ENCODE measurements around the gene ELMO1. TPM values are rescaled to one million over a fixed set of nuclear protein-coding genes. Genes with fewer than 3 reads are reported as not detected.

ELMO1 gene
- total RNA-seq, 1 donor from 2014 or later, result 11.4 TPM

DNA sequence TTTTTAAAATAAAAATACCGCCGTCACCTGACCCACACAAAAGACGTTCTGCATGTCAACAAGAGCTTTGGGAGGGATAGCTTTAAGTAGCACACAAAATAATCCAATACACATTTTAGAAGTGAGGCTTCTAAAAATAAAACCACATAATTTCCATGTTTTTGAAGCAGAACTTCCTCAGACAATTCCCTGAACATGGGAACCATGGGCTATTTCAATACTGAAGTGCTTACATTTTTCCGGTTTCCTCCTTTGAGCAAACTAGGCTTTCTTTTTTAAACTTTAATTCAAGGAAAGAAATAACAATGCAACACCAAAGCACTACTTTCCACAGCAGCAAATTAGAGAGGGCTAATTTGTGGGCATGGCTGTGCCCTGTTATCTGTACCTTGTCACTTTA lies 59.9 kb downstream of the ELMO1 start:
- intact Hi-C loops (cut with DNase I), result loop anchor here (5.0 kb wide), 1 partner anchor 58 kb away; the partner anchor contains the start of gene ELMO1
- DNase-seq (ENCODE audit: low spot score), result no peak

GRCh38 chr7:37385787-37386186 lies 62.9 kb downstream of the ELMO1 start:
- intact Hi-C loops (cut with DNase I), result loop anchor here (5.0 kb wide), 1 partner anchor 62 kb away; the partner anchor contains the start of gene ELMO1

DNA sequence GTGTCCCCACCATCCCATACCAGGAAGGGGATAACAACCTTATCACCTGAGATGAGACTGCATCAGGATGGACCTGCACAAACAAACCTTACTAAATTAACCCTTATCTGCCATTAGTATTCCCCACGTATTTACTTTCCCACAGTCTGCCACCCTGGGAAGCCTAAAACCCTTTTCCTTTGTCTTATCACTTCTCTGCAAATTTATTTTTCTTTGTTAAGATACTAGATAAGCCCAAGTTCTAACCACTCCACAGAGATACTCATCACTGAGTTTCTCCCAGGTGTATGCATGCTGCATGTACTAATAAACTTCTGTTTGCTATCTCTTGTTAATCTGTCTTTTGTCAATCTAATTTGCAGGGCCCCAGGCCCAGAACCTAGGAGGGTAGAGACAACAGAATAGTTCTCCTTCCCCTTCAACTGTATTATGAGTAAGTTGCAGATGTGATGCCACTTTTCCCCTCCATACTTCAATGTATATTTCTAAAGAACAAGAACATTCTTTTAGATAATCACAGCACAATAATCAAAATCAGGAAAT lies 66.0 kb downstream of the ELMO1 start:
- DNase-seq (ENCODE audit: low spot score), result no peak
- intact Hi-C loops (cut with DNase I), result no loop called here

More at GRCh38 chr7:37385787-37386186, 62.9 kb downstream of the ELMO1 start:
- DNase-seq (ENCODE audit: low spot score), result no peak

DNA sequence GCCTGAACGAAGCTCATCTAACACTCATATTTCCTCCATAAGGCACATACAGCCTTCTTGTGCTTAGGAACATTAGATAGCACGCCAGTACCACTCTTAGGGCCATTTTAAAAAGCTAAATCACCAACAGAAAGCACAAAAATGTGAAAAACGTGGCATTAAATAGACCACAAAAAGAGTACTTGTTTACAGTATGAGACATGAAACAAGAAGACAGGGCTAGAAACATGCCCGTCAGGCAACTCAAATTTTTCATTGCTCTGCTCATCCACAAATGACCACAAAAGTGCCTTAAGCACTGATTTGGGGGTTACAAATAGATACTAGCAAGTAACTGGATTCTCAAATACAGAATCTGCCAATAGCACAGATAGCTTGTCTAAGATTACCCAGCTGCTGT lies 67.8 kb downstream of the ELMO1 start:
- intact Hi-C loops (cut with DNase I), result no loop called here
- no peak for DNase-seq (ENCODE audit: low spot score)

- DNase-seq (ENCODE audit: low spot score), result no peak
- intact Hi-C loops (cut with DNase I), result no loop called here
These were observed 69.0 kb downstream of the ELMO1 start for GRCh38 chr7:37379546-37380277.

DNA sequence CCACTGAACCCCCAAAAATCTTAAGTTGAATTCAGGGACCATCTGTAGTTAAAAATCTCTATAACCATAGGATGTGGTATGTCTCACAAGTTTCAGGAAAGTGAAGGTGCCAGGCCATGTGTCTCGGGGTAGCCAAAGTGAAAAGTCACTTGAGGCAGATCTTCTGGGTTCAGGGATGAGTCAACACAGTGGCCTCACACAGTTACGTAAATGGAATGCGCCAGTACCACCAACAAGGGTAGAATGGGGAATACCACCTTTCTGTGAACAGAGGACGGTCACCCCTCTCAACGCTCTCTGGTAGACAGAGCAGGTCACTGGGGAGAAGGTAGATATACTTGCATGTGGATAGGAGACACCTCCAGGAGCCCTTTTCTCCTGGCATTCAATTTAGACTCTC lies 71.4 kb downstream of the ELMO1 start:
- intact Hi-C loops (cut with DNase I), result no loop called here
- DNase-seq (ENCODE audit: low spot score), result no peak

GRCh38 chr7:37376386-37376785 lies 72.3 kb downstream of the ELMO1 start:
- no peak for DNase-seq (ENCODE audit: low spot score)
- intact Hi-C loops (cut with DNase I), result no loop called here

GRCh38 chr7:37372750-37373149 lies 75.9 kb downstream of the ELMO1 start:
- intact Hi-C loops (cut with DNase I), result no loop called here
- no peak for DNase-seq (ENCODE audit: low spot score)

- no peak for DNase-seq (ENCODE audit: low spot score)
- intact Hi-C loops (cut with DNase I), result no loop called here
These were observed 76.9 kb downstream of the ELMO1 start for GRCh38 chr7:37371755-37372154.

DNA sequence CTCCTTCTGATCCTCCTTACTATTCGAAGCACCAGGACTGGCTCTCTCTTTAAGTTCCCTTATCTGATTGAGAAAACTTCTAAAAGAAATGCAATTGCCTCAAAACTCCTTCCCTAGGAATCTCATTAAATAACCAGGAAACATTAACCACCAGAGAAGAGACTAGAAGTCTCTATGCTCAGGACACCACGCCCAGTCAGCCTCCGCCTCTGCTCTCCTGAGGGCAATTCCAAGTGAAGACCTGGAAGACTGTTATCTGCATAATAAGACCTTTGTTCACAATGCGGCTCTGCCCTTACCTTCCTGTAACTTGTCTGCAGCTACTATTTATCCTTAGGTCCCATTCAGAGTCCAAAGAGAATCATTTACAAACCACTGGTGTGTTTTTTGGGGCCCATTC lies 78.8 kb downstream of the ELMO1 start:
- intact Hi-C loops (cut with DNase I), result no loop called here
- no peak for DNase-seq (ENCODE audit: low spot score)

GRCh38 chr7:37368540-37368939 lies 80.1 kb downstream of the ELMO1 start:
- no peak for DNase-seq (ENCODE audit: low spot score)
- intact Hi-C loops (cut with DNase I), result no loop called here

DNA sequence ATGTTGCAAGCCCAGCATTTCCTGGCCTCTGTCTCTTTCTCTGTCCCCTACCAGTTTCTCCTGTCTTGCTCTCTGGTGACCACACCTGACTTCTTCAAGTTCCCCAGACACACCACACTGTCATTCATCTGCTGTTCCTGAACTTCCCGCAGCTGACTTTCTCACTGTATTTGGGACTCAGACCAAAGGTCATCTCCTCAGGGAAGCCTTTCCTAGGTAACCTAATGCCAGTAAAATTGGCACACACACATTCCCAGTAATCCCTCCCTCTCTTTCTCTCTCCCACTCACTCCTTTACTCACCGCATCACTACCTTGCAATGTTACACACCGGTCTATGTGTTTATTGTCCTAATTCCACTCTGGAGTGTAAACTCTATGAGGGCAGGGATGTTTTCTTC lies 81.7 kb downstream of the ELMO1 start:
- no peak for DNase-seq (ENCODE audit: low spot score)
- intact Hi-C loops (cut with DNase I), result no loop called here

DNA sequence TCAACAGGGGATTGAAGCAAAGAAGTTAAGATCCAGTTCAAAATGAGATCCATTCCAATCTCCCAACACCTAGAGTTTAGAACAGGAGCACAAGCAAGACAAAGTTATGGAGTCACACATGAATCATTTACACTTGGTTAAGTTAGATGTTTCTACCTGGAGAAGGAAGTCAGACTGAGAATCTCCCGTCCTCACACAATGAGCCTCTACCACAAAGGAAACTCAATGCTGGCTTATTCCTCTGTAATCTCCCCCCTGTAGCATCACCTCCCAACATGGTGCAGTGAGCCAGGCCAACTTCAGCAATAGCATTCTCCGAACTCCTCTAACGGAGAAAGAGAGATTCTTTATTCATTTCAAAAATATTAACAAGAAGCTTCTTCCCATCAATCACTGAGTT lies 82.2 kb downstream of the ELMO1 start:
- intact Hi-C loops (cut with DNase I), result no loop called here
- DNase-seq (ENCODE audit: low spot score), result no peak

DNA sequence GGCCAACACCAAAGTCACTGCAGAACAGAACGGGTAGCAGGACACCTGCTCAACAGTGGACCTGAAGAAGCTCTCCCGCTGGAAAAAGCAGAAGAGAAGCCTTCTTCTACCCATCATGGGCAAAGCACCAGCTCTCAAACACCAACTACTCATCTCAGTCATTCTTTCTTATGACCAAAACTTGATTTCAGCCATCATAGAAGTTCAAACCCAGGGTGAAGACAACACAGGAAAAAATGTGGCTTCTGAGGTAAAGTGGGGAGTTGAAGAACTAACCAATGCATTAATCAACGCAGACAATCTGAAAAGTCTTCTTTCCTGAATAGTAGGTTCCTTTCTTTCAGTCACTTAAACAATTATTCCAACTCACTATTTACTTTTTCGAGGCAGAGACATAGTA lies 83.3 kb downstream of the ELMO1 start:
- no peak for DNase-seq (ENCODE audit: low spot score)
- intact Hi-C loops (cut with DNase I), result no loop called here

GRCh38 chr7:37364856-37365255 lies 83.8 kb downstream of the ELMO1 start:
- intact Hi-C loops (cut with DNase I), result no loop called here
- DNase-seq (ENCODE audit: low spot score), result no peak

DNA sequence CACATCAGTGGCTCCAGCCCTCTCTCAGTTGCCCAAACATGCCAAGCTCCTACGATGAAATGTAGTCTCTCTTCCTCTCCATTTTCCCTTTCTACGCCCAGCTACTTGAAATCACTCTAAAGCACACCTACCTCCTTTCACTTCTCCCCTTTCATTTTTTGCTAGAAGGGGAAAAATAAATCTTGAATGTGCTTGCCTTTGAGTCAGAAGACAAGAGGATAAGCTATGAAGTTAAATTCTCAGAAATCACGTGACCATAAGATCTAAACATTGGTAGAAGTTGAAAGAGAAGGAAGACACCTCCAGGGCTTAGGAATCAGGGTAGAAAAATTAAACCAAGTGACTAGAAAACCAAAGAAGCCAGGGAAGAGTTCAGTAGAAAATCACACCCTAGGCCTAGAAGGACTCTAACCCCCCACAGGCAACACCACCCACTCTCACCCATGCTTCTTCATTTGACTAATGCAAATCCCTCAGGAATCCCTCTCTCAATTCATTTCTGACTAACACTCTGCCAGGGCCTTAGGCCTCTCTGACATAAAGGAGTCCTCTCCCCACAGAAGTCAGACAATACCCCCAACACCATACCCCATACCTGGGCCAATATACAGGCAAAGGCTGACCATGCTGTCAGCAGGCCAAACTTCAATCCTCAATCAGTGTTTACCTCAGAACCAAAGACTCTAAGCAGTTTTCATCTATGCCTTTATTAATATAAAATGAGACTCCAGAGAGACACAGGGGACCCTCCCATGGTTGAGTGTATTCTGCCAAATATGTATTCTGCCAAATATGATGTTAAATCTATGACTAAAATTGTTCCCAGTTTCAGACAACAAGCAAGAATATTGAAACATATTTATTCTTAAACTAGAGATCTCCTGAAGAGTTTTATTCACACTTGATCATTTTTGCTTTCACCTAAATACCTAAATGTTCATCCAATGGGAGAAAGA lies 84.8 kb downstream of the ELMO1 start:
- intact Hi-C loops (cut with DNase I), result no loop called here
- DNase-seq (ENCODE audit: low spot score), result no peak

GRCh38 chr7:37362802-37363201 lies 85.9 kb downstream of the ELMO1 start:
- no peak for DNase-seq (ENCODE audit: low spot score)
- intact Hi-C loops (cut with DNase I), result no loop called here

DNA sequence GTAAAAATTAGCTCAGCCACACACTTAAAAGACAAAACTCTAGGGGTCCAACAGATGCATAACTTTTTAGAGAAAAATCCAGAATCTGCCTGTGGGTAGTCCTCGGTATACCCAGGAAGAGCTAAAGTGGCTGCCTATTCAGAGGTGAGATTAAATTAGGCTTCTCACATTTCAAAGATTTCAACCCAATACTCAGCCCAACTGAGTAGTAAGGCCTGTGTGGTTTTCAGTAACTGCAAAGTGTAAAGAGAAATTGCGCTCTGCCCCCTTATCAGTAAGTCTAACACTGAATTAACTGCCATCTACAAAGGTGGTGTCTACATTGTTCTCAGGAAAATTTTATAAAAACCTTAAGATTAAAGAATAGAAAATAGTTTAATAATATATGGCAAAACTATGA lies 88.2 kb downstream of the ELMO1 start:
- intact Hi-C loops (cut with DNase I), result no loop called here
- no peak for DNase-seq (ENCODE audit: low spot score)

- intact Hi-C loops (cut with DNase I), result loop anchor here (10.0 kb wide), 1 partner anchor 145 kb away; no protein-coding TSS in a partner anchor
- no peak for DNase-seq (ENCODE audit: low spot score)
These were observed 88.8 kb downstream of the ELMO1 start for GRCh38 chr7:37359662-37360444.

DNA sequence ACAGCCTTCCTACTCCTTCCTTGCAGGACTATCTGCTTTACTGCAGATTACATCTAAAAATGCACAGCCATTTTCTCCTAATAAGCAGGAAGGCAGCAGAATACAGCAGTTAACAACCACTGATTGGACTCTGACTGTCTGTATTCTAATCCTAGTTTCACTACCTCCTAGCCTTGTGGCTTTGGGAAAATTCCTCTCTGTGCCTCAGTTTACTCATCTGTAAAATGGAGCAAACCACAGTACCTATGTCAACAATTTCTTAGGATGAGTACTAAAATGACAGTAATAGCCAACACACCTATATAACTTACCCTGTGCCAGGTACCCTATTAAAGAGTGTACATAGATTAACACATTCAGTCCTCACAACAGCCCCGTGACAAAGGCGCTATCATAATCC lies 89.5 kb downstream of the ELMO1 start:
- DNase-seq (ENCODE audit: low spot score), result no peak
- intact Hi-C loops (cut with DNase I), result loop anchor here (10.0 kb wide), 1 partner anchor 144 kb away; no protein-coding TSS in a partner anchor
